ENCODE data around the gene CYP1B1. TPM values are rescaled to one million over a fixed set of nuclear protein-coding genes. Genes with fewer than 3 reads are reported as not detected.

Gene CYP1B1
- total RNA-seq, 6 experiments from 2014 or later, result 0.17 TPM; not detected in 5

DNA sequence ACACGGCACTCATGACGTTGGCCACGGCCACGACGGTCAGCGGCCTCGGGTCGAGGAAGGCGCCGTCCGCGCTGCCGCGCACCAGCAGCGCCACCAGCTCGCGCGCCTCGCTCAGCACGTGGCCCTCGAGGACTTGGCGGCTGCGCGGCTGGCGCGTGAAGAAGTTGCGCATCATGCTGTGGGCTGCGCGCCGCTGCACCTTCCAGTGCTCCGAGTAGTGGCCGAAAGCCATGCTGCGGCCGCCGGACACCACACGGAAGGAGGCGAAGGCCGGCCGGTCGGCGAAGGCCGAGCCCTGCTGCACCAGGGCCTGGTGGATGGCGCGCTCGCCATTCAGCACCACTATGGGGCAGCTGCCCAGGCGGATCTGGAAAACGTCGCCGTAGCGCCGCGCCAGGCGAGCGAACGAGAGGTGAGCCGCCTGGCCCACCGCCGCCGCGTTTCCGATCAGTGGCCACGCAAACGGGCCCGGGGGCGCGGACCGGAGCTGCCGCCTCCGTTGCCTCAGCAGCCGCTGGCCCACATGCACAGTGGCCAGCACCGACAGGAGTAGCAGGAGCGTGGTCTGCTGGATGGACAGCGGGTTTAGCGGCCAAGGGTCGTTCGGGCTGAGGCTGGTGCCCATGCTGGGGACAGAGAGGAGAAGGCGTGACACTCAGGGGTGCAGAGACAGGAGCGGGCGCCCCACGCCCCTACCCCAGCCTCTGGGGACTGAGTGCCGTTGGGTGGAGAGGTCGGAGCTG, 1.0 kb downstream of the CYP1B1 start:
- no peaks in the 10 kb centered on the region for H3K9me3 Mint-ChIP-seq
- no peaks in the 10 kb centered on the region for H3K4me1 Mint-ChIP-seq (ENCODE audit: low read depth)
- H3K36me3 Mint-ChIP-seq (ENCODE audit: low read depth), result no peaks in the 10 kb centered on the region
- H3K27me3 Mint-ChIP-seq (ENCODE audit: insufficient read depth), result peaks cover 26% of the 10 kb centered on the region
- TF ChIP-seq, protein P1, sequence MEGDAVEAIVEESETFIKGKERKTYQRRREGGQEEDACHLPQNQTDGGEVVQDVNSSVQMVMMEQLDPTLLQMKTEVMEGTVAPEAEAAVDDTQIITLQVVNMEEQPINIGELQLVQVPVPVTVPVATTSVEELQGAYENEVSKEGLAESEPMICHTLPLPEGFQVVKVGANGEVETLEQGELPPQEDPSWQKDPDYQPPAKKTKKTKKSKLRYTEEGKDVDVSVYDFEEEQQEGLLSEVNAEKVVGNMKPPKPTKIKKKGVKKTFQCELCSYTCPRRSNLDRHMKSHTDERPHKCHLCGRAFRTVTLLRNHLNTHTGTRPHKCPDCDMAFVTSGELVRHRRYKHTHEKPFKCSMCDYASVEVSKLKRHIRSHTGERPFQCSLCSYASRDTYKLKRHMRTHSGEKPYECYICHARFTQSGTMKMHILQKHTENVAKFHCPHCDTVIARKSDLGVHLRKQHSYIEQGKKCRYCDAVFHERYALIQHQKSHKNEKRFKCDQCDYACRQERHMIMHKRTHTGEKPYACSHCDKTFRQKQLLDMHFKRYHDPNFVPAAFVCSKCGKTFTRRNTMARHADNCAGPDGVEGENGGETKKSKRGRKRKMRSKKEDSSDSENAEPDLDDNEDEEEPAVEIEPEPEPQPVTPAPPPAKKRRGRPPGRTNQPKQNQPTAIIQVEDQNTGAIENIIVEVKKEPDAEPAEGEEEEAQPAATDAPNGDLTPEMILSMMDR (IDR thresholded peaks at IDR 0.05), result no peak
- H3K4me3 Mint-ChIP-seq, result no peak overlapping the region
- no peak overlapping the region for H3K27ac Mint-ChIP-seq
- no peak for DNase-seq

GRCh38 chr2:38074058-38074763, 1.7 kb downstream of the CYP1B1 start:
- Mint-ChIP-seq H3K27ac (no peak overlapping the region), H3K27me3 (ENCODE audit: insufficient read depth) (peaks cover 26% of the 10 kb centered on the region), H3K36me3 (ENCODE audit: low read depth) (no peaks in the 10 kb centered on the region), H3K4me3 (no peak overlapping the region), H3K9me3 (no peaks in the 10 kb centered on the region), H3K4me1 (ENCODE audit: low read depth) (no peaks in the 10 kb centered on the region)
- TF ChIP-seq, protein P1 (IDR thresholded peaks at IDR 0.05), result no peak
- DNase-seq, result no peak

- Mint-ChIP-seq H3K36me3 (ENCODE audit: low read depth) (no peaks in the 10 kb centered on the region), H3K27me3 (ENCODE audit: insufficient read depth) (peaks cover 26% of the 10 kb centered on the region), H3K4me3 (no peak overlapping the region), H3K9me3 (no peaks in the 10 kb centered on the region), H3K4me1 (ENCODE audit: low read depth) (no peaks in the 10 kb centered on the region), H3K27ac (no peak overlapping the region)
- TF ChIP-seq, protein P1 (IDR thresholded peaks at IDR 0.05), result no peak
- no peak for DNase-seq
Observed at GRCh38 chr2:38073211-38074057, 2.5 kb downstream of the CYP1B1 start.

DNA sequence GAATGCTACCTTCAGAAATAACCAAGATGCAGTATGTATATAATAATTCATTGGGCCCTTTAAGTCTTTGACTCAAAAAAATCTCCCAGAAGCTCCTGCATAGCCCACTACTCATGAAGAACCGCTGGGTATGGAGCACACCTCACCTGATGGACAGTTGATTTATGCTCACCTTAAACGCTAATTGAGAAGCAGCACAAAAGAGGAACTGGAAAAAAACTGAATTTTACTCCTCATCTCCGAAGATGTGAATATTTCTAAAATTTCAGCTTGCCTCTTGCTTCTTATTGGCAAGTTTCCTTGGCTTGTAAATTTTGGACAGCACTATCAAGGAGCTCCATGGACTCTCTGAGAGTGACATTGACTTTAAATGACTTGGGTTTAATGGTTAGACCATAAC, 5.5 kb downstream of the CYP1B1 start:
- no peak overlapping the region for H3K27ac Mint-ChIP-seq
- TF ChIP-seq, protein P1 (IDR thresholded peaks at IDR 0.05), result no peak

DNA sequence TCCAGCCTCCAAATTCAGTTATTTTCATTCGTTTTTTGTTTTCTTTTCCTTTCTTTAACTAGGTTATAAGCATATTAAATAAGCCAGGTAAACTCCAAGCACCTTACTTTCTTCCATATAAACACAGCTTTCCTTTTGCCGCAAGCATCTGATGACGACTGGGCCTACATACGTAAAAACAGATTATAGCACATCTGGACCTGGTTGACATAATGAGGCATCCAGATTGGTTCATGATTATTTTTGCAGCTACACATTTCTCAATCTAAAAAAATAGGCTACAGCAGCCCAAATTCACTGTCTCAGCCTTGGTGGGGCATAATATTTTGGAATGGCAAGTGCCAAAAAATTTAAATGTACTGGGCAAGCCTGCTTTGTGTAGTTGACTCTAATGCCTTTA, 7.7 kb downstream of the CYP1B1 start:
- Mint-ChIP-seq H3K9me3 (no peaks in the 10 kb centered on the region), H3K27me3 (ENCODE audit: insufficient read depth) (peaks cover 14% of the 10 kb centered on the region), H3K27ac (no peak overlapping the region), H3K4me3 (no peak overlapping the region), H3K4me1 (ENCODE audit: low read depth) (no peaks in the 10 kb centered on the region), H3K36me3 (ENCODE audit: low read depth) (no peaks in the 10 kb centered on the region)
- DNase-seq, result no peak
- TF ChIP-seq, protein P1 (IDR thresholded peaks at IDR 0.05), result no peak

More for the DNA sequence above, 5.5 kb downstream of the CYP1B1 start:
- peaks cover 25% of the 10 kb centered on the region for H3K27me3 Mint-ChIP-seq (ENCODE audit: insufficient read depth)
- no peak overlapping the region for H3K4me3 Mint-ChIP-seq
- no peak for DNase-seq
- no peaks in the 10 kb centered on the region for H3K36me3 Mint-ChIP-seq (ENCODE audit: low read depth)
- H3K4me1 Mint-ChIP-seq (ENCODE audit: low read depth), result no peaks in the 10 kb centered on the region
- no peaks in the 10 kb centered on the region for H3K9me3 Mint-ChIP-seq
